NCI-H128 (cell line): ENCODE results near the gene MYO1F.

Experiments
- DNase-seq: peaks from one replicate; lab custom pipeline; 2025; ENCODE audit not compliant: unreplicated experiment; lab: John Stamatoyannopoulos, UW

Gene MYO1F

DNA sequence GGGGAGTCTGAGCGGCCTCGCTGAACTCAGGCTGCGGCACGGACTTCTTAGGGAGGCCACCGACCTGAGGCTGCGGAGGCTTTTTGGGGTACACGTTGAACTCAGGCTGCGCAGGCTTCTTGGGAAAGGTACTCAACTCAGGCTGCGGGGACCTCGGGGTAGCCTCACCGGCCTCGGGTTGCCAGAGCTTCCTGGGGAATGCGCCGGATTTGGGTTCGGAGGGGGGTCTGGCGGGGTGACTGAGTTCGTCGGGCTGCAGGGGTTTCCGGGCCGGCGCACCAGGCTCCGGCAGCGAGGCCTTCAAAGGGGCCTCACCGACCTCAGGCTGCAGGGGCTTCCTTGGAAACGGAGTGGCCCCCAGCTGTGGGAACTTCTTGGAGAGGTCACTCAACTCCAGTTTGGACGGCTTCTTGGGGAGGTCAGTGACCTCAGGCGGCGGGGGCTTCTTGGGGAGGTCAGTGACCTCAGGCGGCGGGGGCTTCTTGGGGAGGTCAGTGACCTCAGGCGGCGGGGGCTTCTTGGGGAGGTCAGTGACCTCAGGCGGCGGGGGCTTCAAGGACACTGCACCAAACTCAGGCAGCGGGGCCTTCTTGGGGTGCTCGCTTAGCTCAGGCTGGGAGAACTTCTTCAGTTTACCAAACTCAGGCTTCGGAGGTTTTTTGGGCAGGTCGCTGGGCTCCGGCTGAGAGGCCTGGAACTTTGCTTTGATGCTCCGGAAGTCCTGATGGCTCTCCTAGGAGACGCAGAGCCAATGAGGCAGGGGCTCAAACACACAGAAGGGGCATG lies 78.0 kb downstream of the MYO1F start:
- no peak for DNase-seq

DNA sequence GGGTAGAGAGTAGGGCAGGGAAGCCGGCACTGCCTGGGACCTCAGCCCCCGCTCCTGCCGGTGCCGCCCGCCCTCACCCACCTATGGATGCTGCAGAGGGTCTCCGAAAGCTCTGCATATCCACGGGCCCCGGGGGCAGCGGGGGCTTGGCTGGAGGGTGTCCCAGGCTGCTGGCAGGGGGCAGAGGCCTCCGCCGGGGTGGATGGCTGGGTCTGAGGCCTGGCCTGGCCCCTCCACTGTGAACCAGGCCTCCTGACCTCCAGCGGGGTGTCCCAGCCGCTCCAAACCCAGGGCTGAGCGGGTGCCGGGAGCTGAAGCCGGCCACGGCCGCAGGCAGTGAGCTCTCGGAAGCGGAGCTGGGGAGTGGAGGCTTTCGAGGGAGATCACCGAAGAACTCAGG lies 78.9 kb downstream of the MYO1F start:
- DNase-seq = no peak

DNA sequence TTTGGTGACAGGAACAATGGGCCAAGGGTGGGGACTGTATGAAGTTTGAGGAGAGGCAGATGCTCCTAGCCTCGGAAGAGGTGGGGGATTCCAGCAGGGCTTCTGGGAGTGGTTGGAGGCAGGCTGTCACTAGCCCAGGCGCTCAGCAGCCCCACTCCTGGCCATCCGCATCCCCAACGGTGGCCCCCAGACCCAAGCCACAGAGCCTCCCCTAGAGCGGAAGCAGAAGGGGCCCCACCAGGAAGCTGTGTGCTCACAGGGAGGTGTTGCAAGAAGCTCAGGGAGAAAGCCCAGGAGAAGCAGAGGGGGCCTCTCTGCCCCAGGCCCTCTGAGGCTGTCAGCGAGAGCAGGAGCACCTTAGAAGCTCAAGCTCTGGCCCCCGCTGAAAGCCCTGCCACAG lies 83.1 kb downstream of the MYO1F start:
- DNase-seq = no peak

DNA sequence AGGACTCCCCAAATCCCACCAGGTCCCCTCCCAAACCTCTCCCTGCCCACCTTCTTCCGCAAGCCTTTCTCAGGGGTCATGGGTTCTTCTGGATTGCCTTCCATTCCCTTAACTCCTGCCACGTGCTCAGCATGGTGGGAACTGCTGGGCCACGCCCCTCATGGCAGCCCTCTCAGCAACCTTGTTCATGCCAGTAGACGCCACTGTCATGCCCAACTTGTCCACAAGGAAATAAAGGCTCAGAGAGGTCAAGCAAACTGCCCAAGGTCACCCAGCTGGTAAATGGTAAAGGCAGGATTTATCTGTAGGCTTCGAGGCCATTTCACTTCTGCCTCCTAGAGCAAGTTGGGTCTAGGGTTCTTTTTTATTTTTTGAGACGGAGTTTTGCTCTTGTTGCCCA lies 85.7 kb downstream of the MYO1F start:
- DNase-seq = no peak

DNA sequence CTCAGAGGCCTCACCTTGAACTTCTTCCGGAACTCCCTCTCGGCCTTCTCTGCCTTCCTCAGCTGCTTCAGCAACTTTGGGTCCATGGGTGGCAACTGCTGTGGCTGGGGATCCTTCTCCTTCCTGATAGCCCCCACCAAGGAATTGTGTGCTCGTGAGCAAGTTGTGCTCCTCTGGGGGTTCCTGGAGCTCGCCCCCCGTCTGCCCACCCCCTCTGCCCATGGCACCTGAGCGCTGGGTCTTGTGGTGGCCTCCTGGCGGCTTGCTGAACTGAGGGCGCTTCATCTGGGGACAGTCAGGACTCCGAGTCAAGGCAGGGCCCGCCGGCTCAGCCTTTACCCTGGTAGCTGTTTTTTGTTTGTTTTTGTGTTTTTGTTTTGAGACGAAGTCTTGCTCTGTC lies 86.4 kb downstream of the MYO1F start:
- no peak for DNase-seq

DNA sequence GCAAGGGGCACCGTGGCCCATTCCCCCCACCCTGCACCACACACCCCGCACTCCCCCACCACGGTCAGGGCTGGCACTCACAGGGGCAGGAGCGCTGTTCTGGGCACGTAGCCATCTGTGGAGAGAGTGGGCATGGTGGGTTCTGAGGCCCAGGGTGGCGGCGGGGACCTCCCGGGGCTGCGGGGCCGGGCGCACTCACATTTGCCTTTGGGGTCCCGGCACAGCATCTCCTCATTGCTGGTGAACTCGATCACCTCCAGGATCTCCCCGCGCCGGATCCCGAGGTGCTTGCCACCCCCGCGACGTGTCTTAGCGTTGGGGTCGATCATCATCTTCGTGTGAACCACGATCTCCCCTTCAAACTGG lies 86.9 kb downstream of the MYO1F start:
- no peak for DNase-seq

DNA sequence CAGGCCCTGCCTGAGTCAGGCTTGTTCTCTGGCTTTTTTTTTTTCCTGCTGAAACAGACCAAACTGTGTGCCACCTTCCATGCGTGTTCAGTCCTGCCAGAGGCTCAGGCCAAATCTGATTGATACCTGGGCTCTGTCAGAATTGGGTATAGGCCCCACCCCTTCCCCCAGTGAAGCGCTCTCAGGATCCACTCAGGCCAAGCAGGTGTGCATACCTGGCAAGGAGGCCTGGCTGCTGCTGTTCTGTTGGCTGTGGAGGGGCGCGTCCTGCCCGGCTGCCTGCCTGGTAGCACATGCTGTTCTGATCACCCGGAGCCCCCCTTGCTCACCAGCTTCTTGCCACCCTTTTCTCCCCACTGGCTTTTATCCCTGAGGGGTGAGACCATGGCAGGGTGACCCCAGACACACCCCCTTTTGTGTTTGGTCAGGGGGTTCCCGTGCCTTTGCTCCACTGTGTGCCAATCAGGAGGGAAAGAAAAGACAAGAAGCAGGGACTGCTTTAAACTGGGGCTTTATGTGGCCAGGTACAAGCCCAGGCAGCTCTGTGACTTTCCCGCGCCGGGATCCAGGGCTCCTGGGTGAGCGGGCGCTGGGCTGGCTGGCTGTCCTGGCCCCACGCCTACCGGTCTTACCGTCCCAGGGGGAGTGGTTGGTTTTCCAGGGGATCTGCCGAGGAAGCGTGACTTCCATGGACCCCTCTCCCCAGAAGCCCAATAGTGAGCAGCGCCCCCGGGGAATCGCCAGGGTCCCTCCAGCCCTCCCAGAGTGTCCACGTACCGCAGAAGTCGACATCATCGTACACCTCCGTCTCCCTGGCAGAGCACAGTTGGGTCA lies 87.5 kb downstream of the MYO1F start:
- DNase-seq = no peak

DNA sequence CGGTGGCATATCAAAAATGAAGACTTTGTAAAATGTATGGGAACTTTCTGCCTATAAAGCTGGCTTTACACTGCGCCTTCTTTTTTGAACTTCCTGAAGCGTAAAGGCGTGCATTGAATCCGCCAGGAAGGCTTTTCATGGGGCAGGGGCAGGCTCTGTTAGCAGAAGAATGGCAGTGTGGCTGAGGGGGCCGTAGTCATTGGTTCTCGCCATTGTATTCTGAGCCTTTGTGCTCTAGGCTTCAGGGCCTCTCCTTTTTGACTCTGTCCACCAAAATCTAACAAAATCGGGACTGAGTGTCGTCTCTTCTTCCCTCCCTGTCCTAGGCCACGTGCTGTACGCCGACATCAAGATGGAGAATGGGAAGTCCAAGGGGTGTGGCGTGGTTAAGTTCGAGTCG lies 88.9 kb downstream of the MYO1F start:
- DNase-seq = no peak

DNA sequence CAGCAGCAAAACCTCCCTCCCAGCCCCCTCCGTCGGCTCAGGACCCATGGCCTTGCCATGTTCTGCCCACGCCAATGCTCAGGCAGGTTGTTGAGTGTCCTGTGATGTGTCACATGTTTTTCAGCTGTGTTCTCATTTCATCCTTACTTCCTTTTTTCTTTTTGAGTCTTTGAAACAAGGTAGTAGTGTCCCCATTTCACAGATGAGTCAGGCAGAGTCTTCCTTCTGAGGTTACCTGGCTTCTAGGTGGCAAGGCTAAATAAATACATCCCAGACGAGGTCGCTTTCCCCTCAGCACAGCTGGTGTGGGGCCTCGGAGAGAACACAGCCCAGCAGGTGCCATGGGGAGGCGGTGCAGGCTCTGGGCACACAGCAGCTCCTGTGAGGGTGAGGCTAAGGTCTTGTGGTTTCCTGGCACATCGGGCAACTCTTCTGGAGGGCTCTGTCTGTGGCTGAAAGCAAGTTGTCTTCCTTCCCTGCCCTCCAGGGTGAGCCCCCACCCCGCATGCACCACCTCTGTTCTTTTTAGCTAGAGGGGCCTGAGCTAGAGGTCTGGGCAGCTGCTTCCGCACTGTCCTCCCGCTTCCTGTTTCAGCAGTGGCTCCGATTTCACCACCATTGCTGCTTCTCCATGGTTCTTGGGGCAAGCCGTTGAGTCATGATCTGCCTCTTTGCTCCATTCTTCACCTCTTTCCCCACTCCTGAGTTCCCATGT lies 89.9 kb downstream of the MYO1F start:
- DNase-seq = no peak

DNA sequence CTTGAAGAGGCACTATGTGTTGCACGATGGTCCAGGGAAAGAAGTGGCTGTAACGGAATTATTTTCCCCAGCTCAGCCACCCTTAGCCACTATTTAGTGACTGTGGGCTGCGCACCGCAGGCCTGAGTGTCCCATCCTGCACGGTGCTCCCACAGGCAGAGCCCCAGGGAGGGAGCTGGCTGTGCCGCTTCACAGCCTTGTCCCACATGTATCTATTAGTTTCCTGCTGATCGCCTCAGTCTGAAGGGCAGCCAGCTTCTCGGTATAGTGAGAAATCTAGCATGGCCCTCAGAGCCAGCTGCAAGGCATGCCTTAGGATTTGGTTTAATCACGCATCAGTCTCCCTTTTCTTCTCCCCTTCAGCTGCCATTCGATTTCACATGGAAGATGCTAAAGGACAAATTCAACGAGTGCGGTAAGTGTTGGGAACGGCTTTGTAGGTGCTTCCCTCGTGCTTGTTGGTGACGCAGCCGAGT lies 90.5 kb downstream of the MYO1F start:
- DNase-seq = no peak

DNA sequence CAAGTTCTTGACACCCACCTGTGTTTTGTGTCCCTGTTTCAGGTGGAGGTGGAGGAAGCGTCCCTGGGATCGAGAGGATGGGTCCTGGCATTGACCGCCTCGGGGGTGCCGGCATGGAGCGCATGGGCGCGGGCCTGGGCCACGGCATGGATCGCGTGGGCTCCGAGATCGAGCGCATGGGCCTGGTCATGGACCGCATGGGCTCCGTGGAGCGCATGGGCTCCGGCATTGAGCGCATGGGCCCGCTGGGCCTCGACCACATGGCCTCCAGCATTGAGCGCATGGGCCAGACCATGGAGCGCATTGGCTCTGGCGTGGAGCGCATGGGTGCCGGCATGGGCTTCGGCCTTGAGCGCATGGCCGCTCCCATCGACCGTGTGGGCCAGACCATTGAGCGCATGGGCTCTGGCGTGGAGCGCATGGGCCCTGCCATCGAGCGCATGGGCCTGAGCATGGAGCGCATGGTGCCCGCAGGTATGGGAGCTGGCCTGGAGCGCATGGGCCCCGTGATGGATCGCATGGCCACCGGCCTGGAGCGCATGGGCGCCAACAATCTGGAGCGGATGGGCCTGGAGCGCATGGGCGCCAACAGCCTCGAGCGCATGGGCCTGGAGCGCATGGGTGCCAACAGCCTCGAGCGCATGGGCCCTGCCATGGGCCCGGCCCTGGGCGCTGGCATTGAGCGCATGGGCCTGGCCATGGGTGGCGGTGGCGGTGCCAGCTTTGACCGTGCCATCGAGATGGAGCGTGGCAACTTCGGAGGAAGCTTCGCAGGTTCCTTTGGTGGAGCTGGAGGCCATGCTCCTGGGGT lies 91.5 kb downstream of the MYO1F start:
- no peak for DNase-seq

DNA sequence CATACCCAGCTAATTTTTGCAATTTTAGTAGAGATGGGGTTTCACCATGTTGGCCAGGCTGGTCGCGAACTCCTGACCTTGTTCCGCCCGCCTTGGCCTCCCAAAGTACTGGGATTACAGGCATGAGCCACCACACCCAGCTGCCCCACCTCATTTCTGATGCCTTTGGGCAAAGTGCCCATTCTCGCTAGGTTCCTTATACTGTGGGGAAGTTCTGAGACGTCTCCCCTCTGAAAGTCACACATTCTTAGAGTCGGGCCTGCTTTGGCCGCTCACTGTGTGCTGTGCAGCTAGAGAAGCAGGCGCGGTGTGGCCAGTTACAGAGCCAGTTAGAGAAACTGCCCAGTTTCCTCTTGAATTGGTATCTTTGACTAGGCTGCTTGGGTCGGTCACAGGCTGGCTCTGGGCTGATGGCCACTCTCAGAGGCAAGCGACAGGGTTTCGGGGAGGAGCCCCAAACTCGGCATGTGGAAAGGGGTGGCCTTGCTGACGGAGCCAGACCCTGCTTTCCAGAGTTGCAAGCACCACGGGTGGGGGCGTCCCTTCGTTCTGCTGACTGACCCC lies 92.8 kb downstream of the MYO1F start:
- DNase-seq = no peak

DNA sequence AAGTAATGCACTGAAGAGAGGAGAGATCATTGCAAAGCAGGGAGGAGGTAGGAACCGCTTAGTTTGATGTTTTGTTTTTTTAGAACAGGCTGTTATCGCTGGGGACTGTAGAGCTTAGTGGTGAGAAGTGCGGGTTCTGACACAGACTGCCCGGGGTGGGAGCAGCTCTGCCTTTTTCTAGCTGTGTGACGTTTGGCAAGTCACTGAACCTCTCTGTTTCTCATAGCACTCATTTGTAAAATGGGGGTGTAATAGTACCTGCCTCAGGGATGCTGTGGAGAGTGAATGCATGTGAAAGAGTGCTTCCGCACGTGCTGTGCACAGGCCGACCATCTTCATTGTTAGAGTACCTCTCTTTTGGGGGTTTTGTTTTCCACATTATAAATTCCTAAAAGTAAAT lies 94.1 kb downstream of the MYO1F start:
- no peak for DNase-seq

DNA sequence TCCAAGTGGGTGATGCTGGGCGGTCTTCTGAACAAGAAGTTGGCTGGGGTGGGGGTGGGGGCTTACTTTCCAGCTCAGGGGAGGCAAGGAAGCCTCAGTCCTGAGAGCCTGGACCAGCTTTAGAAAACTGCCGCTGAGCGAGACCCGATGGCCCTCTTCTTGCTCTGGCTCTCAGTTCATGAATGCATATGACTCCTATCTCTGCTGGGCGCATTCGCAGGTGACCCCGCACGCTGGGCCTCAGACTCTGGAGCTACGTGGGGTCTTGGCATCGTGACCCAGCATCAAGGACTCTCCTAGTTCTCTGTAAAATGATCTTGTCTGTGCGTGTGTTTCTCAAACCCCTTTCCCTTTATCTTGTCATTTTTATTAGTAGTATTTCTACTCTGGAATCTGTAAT lies 94.5 kb downstream of the MYO1F start:
- DNase-seq = no peak

DNA sequence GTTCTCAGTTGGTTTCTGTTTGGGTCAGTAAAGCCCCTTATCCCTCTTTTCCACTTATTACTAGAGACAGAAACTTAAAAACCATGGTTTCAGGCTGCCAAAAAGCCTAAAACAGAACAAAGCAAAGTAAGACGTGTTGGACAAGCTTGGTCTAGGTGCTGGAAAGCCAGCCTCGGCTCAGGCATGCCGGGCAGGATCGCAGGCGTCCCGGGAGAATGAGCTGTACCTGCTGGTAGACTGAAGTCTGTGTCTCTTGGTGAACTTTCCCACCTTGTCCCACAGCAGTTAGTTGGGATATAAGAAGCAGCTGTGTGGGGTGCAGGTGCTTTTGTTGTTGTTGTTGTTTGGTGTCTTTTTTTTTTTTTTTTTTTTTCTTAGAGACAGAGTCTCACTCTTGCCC lies 95.6 kb downstream of the MYO1F start:
- DNase-seq = no peak

DNA sequence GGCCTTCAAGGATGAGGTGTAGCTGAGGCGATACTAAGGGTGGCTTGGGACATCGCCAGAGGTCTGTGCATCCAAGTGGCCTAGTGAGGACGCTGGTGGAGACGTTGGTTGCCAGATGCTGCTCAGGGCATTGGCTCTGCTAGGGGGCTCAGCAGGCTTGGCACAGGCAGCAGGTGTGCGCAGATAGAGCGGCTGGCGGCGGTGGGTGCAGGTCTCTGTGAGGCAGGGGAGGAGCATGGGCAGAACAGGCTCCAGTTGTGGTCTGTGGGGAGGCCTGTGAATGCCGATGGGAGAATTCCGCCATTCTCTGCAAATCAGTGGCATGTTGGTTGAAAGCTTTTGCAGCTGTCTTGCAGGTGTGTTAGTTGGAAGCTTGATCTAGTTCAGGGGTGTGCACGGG lies 96.0 kb downstream of the MYO1F start:
- DNase-seq = no peak

DNA sequence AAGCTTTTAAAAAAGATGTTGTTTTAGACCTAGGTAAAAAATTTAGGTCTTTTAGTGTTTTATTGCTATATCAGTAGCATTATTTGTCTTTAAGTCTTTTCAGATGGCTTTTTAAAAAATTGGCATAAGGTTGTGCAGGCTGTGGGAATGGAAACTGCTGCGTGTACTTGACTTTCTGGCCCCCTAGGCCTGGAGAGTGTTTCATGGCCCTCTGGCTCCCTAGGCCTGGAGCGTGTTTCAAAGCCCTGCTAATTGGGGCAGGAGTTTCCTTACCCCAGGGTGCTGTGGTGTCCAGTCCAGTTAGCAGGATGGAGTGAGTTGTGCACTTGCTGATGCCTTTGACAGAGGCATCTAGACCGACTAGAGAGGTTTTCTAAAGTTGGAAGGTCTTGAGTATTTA lies 98.6 kb downstream of the MYO1F start:
- DNase-seq = no peak

DNA sequence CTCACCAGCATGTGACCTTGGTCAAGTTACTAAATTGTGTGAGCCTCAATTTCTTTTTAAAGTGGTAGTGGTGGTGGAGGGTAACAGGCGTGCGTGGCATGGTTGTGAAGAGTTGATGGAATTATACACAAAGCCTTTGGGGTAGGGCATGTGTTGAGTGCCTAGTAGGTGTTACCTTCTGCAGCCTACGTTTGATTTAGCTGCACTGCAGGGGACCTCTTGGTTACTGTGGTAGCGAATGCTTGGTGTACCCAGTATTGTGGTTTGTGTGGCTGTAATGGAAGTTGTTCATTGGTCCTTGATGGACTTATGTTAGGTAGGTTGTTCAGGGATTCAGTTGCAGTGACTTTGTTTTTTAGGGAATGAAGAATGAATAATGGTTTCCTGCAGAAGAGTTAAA lies 99.4 kb downstream of the MYO1F start:
- DNase-seq = no peak

DNA sequence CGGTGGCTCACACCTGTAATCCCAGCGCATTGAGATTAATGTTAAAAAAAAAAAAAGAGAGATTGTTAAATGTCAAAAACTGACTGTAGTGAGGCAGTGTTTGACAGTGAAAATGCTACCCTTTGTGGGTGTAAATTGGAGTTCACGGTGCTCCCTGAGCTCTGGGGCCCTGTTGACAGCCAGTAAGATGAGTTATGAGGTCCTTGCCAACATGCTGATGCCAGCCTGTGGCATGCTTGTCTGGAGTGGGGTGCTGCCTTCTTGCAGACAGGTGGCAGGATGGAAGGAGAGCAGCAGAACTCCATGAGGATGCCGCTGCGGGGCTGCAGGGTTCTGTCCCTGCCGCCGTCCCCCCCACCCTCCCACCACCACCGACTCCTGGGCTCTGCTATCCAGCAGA lies 100.7 kb downstream of the MYO1F start:
- no peak for DNase-seq

DNA sequence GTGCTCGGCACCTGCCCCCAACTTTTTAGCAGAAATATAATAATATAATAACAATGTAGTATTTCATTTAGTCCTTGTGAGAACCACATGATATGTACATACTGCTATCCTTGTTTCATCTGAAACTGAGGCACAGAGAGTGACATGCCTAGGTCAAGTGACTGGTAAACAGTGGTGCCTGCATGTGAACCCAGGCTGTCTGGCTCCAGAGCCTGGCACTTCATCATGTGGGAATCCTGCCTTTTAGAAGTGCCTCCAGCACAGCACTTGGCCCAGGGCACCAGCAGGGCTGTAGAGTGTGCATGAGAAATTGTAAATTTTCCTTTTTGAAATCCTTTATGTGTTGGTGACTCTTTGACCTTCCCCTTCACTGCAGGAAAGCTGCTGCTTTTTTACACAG lies 102.2 kb downstream of the MYO1F start:
- DNase-seq = no peak
